Stimulated activated naive CD8-positive, alpha-beta T cell treated with anti-CD3 and anti-CD28 coated beads, Interleukin-15, Interleukin-2, amounts not matched to agents 100 U/mL and 50 U/mL, for 24 hours (primary cell): ENCODE measurements around the gene RASA3.
"Not testable (repeated sequence)": the region's sequence is repeated elsewhere in the genome, so short reads cannot be mapped to it uniquely, and the experiment has no call there.

Experiments
- ATAC-seq: fragments of 150-1000 bp; cut with Tn5 transposase; one replicate; pipeline ENCODE4 v1.10.0; 2021
- DNase-seq: peaks from one replicate; pipeline ENCODE4 v3.0.0; 2021

Gene RASA3

DNA sequence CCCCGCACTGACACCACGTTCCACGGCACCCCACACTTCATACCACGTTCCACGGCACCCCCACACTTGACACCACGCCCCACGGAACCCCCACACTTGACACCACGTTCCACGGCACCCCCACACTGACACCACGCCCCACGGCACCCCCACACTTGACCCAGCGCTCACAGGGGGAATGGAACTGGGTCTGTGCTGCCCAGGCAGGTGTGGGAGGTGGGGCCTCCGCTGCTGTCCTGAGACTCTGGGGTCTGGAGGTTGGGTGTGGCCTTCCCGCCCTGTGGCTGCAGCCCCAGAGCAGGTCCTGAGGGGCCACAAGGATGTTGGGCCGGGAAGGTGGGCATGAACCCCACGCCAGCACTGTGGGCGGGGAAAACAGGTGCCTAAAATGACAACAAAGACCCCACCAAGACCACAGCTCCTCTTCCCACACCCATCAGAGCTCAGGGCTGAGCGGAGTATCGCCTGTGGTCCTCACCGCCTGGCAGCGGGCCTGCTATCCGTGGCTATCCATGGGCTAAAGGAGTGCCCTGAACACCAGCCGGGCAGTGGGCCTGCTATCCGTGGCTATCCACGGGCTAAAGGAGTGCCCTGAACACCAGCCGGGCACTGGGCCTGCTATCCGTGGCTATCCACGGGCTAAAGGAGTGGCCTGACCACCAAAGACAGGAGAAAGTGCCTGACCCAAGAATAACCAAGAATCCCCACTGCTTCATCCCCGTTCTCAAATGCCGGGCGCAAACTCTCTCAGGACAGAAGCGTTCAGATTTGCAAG is 98.7 kb downstream of the RASA3 start:
- no peak for ATAC-seq

DNA sequence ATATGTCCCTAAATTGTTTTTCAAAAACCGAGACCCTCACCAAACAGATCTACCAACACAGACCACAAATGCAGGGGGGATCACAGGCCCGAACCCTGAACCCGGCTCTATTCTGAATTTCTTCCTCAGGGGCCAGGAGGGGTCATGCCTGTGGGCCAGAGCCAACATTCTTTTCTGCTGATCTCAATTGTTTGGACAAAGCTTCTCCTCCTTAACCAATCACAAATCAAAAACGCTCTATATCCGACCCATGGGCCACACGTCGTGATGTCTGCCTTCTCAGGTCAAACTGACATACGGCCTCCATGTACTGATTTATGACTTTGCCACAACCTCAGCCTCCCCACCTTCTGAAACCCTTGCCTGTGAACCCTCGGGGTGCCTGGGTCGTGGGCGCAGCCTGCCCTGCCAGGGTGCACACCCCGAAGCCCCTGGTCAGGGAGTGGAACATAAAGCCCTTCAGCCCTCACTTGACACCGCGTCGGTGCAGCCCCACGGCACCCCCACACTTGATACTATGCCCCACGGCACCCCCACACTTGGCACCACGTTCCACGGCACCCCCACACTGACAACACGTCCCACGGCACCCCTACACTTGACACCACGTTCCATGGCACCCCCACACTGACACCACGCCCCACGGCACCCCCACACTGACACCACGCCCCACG is 100.2 kb downstream of the RASA3 start:
- DNase-seq (no peak), ATAC-seq (no peak)

More for the DNA sequence above, 98.7 kb downstream of the RASA3 start:
- no peak for DNase-seq

- ATAC-seq, result no peak
These were observed 100.8 kb downstream of the RASA3 start for GRCh38 chr13:114031631-114032030.

GRCh38 chr13:114030666-114031610 is 101.5 kb downstream of the RASA3 start:
- ATAC-seq, result no peak
- no peak for DNase-seq

More at GRCh38 chr13:114031631-114032030, 100.8 kb downstream of the RASA3 start:
- DNase-seq, result no peak

- ATAC-seq (no peak), DNase-seq (no peak)
These were observed 102.4 kb downstream of the RASA3 start for GRCh38 chr13:114029866-114030625.

DNA sequence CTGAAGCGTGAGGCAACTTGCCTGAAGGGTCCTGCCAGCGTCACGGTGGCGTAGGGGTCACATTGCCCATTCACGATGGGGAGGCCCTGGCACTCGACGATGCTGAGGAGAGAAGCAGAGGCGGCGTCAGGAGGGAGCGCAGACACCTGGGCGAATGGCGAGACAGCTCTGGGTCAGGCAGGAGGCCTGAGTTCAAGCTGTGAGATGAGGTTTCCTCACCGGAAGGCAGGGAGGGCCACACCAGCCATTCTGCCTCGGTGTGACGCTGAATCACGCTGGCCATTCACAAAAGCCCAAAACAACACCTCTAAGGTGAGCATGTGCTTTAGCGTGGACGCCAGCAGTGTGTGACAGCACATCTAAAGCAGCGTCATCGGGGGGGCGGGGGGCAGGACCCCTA is 104.6 kb downstream of the RASA3 start:
- no peak for DNase-seq
- ATAC-seq, result no peak

GRCh38 chr13:114027046-114027715 is 105.2 kb downstream of the RASA3 start:
- ATAC-seq, result no peak
- no peak for DNase-seq

DNA sequence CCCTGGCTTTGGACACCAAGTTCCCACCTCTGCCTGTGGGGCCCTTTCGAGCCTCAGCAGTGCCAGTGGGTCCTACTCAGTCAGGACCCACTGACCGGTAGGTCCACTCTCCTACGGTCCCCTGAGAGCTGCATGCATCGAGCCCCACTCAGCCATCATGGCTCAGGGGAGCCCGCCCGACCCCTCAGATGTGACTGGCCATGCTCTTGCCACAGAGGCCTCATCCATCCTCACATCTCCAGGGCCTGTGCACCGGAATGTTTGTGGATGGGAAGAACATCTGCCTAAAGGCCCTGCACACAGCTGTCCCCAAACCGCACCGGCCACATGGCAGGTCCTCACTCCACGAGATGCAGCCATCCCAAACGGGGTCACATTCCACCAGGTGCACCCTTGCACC is 105.9 kb downstream of the RASA3 start:
- ATAC-seq (no peak), DNase-seq (no peak)

GRCh38 chr13:114025714-114026431 is 106.5 kb downstream of the RASA3 start:
- DNase-seq, result no peak
- no peak for ATAC-seq

- ATAC-seq (no peak), DNase-seq (no peak)
These were observed 107.1 kb downstream of the RASA3 start for GRCh38 chr13:114025405-114025713.

DNA sequence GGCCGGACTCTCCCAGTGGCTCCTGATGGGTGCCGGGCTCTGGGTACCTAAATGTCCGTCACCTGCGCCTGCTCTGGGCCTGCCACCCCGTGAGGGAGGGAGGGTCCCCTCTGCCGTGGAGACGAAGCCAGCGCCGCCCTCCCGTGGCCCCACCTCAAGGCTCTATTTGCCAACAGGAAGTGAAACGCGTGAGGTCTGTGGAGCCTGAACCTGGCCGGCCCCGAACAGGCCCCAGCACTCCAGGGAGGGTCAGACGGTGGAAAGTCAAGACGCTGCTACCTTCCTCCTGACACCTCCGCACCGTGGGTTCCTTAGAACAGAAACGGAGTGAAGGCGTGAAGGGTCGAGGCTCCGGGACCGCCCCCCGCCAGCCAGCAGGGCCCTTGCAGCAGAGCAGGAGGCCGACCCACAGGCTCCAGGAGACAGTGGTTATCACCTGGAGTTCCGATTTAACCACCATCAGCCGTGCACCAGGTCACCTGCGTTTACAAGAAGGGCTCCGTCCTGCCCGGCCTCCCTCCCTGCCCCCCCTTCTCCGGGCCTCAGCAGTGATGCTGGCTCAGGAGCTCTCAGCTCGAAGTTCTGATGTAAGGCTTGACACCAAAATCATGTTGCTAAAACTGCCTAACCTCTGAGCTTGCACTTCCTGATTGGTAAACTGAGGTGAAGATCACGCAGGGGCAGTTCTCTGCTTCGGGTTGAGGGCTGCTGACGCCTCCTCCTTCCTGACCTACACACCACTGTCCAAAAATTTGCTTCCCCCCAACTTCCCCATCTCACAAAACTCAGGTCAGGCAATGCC is 107.6 kb downstream of the RASA3 start:
- DNase-seq (no peak), ATAC-seq (no peak)

DNA sequence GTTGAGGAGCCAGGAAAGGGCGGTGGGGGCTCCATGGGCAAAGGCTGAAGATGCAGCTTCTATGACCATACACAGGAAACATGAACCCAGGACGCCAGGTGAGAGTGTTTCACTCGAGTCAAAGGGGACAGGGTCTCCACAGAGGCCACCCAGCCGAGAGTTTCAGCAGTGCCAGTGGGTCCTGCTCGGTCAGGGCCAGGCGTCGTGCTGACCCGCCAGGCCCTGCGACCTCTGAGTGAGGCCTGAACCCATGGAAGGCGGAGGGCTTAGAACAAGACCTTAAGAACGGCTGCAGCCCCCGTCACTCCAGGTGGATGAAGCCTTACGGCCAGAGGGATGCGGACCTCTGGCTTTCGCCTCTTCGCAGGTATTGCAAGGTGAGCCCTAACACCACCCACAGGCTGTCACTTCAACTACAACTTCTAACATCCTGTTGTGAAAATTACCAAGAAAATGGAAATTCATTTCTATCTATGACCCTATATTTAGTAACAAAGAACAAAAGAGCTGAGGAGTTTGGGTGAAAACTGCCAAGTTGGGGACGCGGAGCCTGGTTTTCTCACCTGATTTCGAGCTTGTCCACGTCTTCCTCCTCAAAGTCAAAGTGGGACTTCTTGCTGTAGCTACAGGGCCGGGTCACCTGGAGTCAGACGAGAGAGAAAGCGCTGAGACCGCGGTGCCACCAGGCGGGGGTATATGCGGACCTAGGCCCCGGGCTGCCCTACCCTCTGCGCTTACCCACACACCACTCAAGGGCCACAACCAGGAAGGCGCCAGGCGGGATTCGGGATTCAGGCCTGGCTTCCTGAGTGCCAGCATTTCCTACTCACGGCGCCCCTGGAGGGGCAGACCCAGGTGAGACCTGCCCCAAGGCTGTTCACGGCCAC is 108.5 kb downstream of the RASA3 start:
- ATAC-seq, result no peak
- DNase-seq, result no peak

DNA sequence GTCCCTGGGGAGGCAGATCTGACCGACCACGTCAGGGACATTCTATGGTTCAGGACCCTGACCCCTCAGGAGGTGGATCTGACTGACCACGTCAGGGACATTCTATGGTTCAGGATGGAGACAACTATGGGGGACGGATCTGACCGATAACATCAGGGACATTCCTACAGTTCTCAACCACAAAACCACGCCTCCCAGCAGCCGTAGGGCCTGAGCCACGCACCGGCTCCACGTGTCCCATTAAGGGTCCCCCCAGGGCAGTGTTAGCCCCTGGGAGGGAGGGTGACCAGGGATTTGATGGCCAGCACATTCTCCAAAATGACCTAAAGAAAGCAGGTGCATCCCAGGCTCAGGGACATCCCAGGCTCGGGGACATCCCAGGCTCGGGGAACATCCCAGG is 109.5 kb downstream of the RASA3 start:
- no peak for ATAC-seq
- DNase-seq, result no peak

- ATAC-seq (no peak), DNase-seq (no peak)
These were observed 110.1 kb downstream of the RASA3 start for GRCh38 chr13:114022309-114022669.

- ATAC-seq, result no peak
- no peak for DNase-seq
These were observed 110.7 kb downstream of the RASA3 start for GRCh38 chr13:114021464-114022308.

- no peak for ATAC-seq
- DNase-seq, result no peak
These were observed 111.5 kb downstream of the RASA3 start for GRCh38 chr13:114020750-114021463.

- DNase-seq, ATAC-seq: not testable (repeated sequence)
These were observed 112.3 kb downstream of the RASA3 start for GRCh38 chr13:114020134-114020533.
